GM21528 (cell line): Measurements from ENCODE around the gene TPM2.

Experiments used
- ATAC-seq: cut with Tn5 transposase; IDR thresholded peaks from one replicate; pipeline ENCODE4 v1.9.1; 2021; ENCODE audit warnings: mild to moderate bottlenecking, moderate library complexity; ENCODE audit not compliant: unreplicated experiment, low FRiP score

The TPM2 gene

GRCh38 chr9:35718721-35719511, 29.2 kb upstream of the TPM2 start:
- no peak for ATAC-seq

- no peak for ATAC-seq
These were observed 27.6 kb upstream of the TPM2 start for GRCh38 chr9:35717132-35717870.

GRCh38 chr9:35716230-35716629, 26.5 kb upstream of the TPM2 start:
- ATAC-seq, result no peak

GRCh38 chr9:35714579-35715252, 25.0 kb upstream of the TPM2 start:
- ATAC-seq, result no peak

- ATAC-seq, result no peak
These were observed 24.4 kb upstream of the TPM2 start for GRCh38 chr9:35714123-35714522.

- no peak for ATAC-seq
These were observed 23.9 kb upstream of the TPM2 start for GRCh38 chr9:35713578-35713977.

- ATAC-seq, result no peak
These were observed 23.2 kb upstream of the TPM2 start for GRCh38 chr9:35712762-35713400.

GRCh38 chr9:35711501-35712428, 22.0 kb upstream of the TPM2 start:
- no peak for ATAC-seq

GRCh38 chr9:35710818-35711500, 21.2 kb upstream of the TPM2 start:
- ATAC-seq, result no peak

GRCh38 chr9:35708146-35708545, 18.4 kb upstream of the TPM2 start:
- ATAC-seq, result no peak

- ATAC-seq, result no peak
These were observed 17.2 kb upstream of the TPM2 start for GRCh38 chr9:35706951-35707350.

- no peak for ATAC-seq
These were observed 16.2 kb upstream of the TPM2 start for GRCh38 chr9:35705836-35706430.

GRCh38 chr9:35705372-35705771, 15.6 kb upstream of the TPM2 start:
- no peak for ATAC-seq

- no peak for ATAC-seq
These were observed 14.4 kb upstream of the TPM2 start for GRCh38 chr9:35703906-35704672.

- ATAC-seq, result no peak
These were observed 13.0 kb upstream of the TPM2 start for GRCh38 chr9:35702696-35703095.

- ATAC-seq, result no peak
These were observed 11.2 kb upstream of the TPM2 start for GRCh38 chr9:35700942-35701341.

- ATAC-seq, result no peak
These were observed 10.3 kb upstream of the TPM2 start for GRCh38 chr9:35700031-35700430.

GRCh38 chr9:35698231-35698630, 8.5 kb upstream of the TPM2 start:
- ATAC-seq, result no peak
